Measurements from ENCODE around the gene SENP1. TPM values are rescaled to one million over a fixed set of nuclear protein-coding genes. Genes with fewer than 3 reads are reported as not detected.

SENP1 gene
- total and polyA plus RNA-seq, 2 donors (not counting 3 experiments of a cell fraction or from before 2014, with no cell fraction given), result 9.9 to 20.5 TPM

DNA sequence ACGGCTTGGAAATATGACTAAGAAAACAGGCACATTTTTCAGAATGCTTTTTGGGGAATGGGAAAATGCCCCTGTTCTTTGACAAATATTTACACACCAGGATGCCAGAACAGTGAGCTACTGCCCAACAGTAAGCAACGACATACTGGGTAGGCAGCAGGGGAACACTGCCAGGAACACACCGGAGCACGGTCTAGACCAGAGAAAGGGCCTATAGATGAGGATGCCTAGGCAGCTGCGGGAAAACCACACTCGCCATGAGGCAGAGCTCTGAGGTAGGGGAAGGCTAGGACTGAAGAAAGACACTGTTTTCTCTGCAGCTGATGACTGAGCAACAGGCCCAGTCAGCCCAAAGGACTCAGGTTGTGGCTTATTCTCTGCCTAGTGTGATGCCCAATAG, 55.7 kb downstream of the SENP1 start:
- no peak overlapping the region for H2AFZ ChIP-seq (ENCODE audit: low read depth, low read length)
- no peak overlapping the region for H3K9ac ChIP-seq (replicated peaks; ENCODE audit: extremely low read depth, insufficient read depth, low read length)
- no peaks in the 10 kb centered on the region for H3K4me1 ChIP-seq (ENCODE audit: control insufficient read depth, extremely low read depth, insufficient read depth, low read length)
- H3K4me2 ChIP-seq (ENCODE audit: insufficient read depth, low read length), result no peak overlapping the region
- no TSS peak for BruUV-seq (replicated peaks)
- H3K27me3 ChIP-seq (ENCODE audit: control insufficient read depth in 2 of 2, insufficient read depth in 2 of 2, low read length in 2 of 2), result no peaks in the 10 kb centered on the region
- no peaks in the 10 kb centered on the region for H3K79me2 ChIP-seq (ENCODE audit: control insufficient read depth, insufficient read depth, low read length)
- no peaks in the 10 kb centered on the region for H3K9me1 ChIP-seq (replicated peaks; ENCODE audit: control insufficient read depth, extremely low read depth, insufficient read depth, low read length)
- no peak overlapping the region for H3K27ac ChIP-seq (ENCODE audit: insufficient read depth, low read depth, low read length)
- H3K4me3 ChIP-seq (replicated peaks in 1 of 3; ENCODE audit: insufficient read depth in 1 of 3, low read depth in 1 of 3, low read length in 3 of 3), result no peak overlapping the region
- H4K20me1 ChIP-seq (replicated peaks; ENCODE audit: control insufficient read depth, extremely low read depth, insufficient read depth, low read length), result no peaks in the 10 kb centered on the region
- DNase-seq (ENCODE audit: low read depth, low spot score) (no peak), FAIRE-seq (no peak)
- dilution Hi-C loops (cut with MboI; ENCODE audit: extremely low pct_ligation_motif_present, low sequenced_read_pairs) (no loop called here), intact Hi-C loops (cut with micrococcal nuclease) (no loop called here)
- TF ChIP-seq GATA2 (IDR thresholded peaks at IDR 0.05; ENCODE audit: insufficient read depth, insufficient read length, low read depth, low read length) (no peak), EZH2 (IDR thresholded peaks at IDR 0.05; ENCODE audit: borderline replicate concordance, low read depth, low read length, severe bottlenecking) (no peak), JUN (IDR thresholded peaks at IDR 0.05; ENCODE audit: borderline replicate concordance, insufficient read depth, insufficient read length, low read depth) (no peak), POLR2A (IDR thresholded peaks at IDR 0.05; ENCODE audit: low read depth, low read length) (no peak), CTCF (IDR thresholded peaks at IDR 0.05; ENCODE audit: extremely low read depth in 1 of 2, insufficient read depth in 1 of 2, low read depth in 1 of 2, low read length in 2 of 2) (no peak), FOS (IDR thresholded peaks at IDR 0.05; ENCODE audit: borderline replicate concordance, insufficient read depth, low read length) (no peak), POLR2AphosphoS5 (IDR thresholded peaks at IDR 0.05; ENCODE audit: insufficient read depth, low read depth, low read length) (no peak), MYC (IDR thresholded peaks at IDR 0.05; ENCODE audit: low read depth, low read length) (no peak), MAX (IDR thresholded peaks at IDR 0.05; ENCODE audit: insufficient read depth, insufficient read length) (no peak)
- peaks cover 2 to 5% of the 10 kb centered on the region in 2 experiments for H3K36me3 ChIP-seq (ENCODE audit: control insufficient read depth in 2 of 2, extremely low read depth in 1 of 2, insufficient read depth in 2 of 2, low read length in 2 of 2)
- POLR2A ChIA-PET, result no interaction called here
- H3K9me3 ChIP-seq (replicated peaks; ENCODE audit: control insufficient read depth, insufficient read depth, low read length), result no peaks in the 10 kb centered on the region
- CTCF ChIA-PET, result no interaction called here
